NT2/D1 (cell line): ENCODE results near the gene METTL26.

Experiments
- DNase-seq: peaks from one replicate; pipeline ENCODE4 v3.0.0-alpha.2; 2011; ENCODE audit warnings: low read depth, low spot score
- H3K27me3 ChIP-seq: 2 replicates; pipeline ENCODE4 v1.6.0; 2011; ENCODE audit warnings: mild to moderate bottlenecking; ENCODE audit not compliant: insufficient read length, insufficient read depth
- H3K36me3 ChIP-seq: 2 replicates; pipeline ENCODE4 v1.6.1; 2011; ENCODE audit warnings: mild to moderate bottlenecking, low read length, mixed read lengths; ENCODE audit not compliant: insufficient read depth, insufficient read length
- H3K4me1 ChIP-seq: 2 replicates; pipeline ENCODE4 v1.5.1; 2011; ENCODE audit not compliant: insufficient read depth, insufficient read length
- H3K4me3 ChIP-seq: 2 replicates; pipeline ENCODE4 v1.5.1; 2011; ENCODE audit warnings: low read depth; ENCODE audit not compliant: insufficient read length
- H3K9ac ChIP-seq: 2 replicates; pipeline ENCODE4 v1.6.0; 2011; ENCODE audit warnings: low read depth; ENCODE audit not compliant: insufficient read length
- H3K9me3 ChIP-seq: 2 replicates; pipeline ENCODE4 v1.5.1; 2011; ENCODE audit warnings: mild to moderate bottlenecking, low read length; ENCODE audit not compliant: insufficient read depth
- SUZ12 ChIP-seq: IDR thresholded peaks from 2 replicates; pipeline ENCODE4 v1.6.1; 2011; ENCODE audit not compliant: insufficient read length, insufficient read depth; ENCODE audit errors: extremely low read depth
- YY1 ChIP-seq: IDR thresholded peaks from 2 replicates; pipeline ENCODE4 v1.6.1; 2011; ENCODE audit not compliant: insufficient read length, insufficient read depth
- ZNF274 ChIP-seq: IDR thresholded peaks from 2 replicates; pipeline ENCODE4 v1.6.1; 2011; ENCODE audit warnings: mild to moderate bottlenecking, low read depth, low read length

Gene METTL26

GRCh38 chr16:681746-682427 is 45.8 kb upstream of the METTL26 start:
- peaks cover 27% of the 10 kb centered on the region for H3K4me1 ChIP-seq
- H3K27me3 ChIP-seq, result no peaks in the 10 kb centered on the region
- TF ChIP-seq ZNF274 (no peak), YY1 (no peak), SUZ12 (no peak)
- peak overlapping the region; percentile 98 for H3K9ac ChIP-seq
- H3K36me3 ChIP-seq, result peaks cover 52% of the 10 kb centered on the region
- peak overlapping the region; percentile 93 for H3K4me3 ChIP-seq
- H3K9me3 ChIP-seq, result no peaks in the 10 kb centered on the region
- DNase-seq, result no peak

DNA sequence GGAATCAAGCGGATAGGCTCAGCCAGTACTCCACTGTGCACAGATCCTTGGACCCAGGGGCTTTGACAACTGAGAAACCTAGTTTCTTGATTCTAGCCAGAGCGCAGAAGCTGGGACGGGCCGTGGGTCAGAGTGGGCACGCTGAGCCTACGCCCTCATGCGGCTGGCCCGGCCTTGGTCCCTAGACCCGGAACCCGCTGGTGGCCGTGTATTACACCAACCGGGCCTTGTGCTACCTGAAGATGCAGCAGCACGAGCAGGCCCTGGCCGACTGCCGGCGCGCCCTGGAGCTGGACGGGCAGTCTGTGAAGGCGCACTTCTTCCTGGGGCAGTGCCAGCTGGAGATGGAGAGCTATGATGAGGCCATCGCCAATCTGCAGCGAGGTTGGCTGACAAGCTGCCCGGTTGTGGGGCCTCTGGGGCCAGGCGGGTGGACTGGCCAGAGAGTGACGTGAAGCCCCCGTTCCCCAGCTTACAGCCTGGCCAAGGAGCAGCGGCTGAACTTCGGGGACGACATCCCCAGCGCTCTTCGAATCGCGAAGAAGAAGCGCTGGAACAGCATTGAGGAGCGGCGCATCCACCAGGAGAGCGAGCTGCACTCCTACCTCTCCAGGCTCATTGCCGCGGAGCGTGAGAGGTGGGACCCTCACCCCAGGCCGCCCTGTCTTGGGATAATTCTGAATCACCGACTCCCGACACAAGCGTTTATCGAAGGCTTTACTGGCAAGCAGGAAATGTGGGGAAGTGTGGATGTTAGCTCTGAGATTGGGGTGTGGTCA is 45.1 kb upstream of the METTL26 start:
- Histone ChIP-seq H3K36me3 (peaks cover 44% of the 10 kb centered on the region), H3K4me1 (peaks cover 23% of the 10 kb centered on the region), H3K4me3 (peak overlapping the region; percentile 93), H3K9ac (peak overlapping the region; percentile 98), H3K27me3 (peaks cover 6% of the 10 kb centered on the region), H3K9me3 (no peaks in the 10 kb centered on the region)
- DNase-seq, result no peak
- no peak for TF ChIP-seq YY1
- no peak for TF ChIP-seq ZNF274
- TF ChIP-seq SUZ12, result no peak

DNA sequence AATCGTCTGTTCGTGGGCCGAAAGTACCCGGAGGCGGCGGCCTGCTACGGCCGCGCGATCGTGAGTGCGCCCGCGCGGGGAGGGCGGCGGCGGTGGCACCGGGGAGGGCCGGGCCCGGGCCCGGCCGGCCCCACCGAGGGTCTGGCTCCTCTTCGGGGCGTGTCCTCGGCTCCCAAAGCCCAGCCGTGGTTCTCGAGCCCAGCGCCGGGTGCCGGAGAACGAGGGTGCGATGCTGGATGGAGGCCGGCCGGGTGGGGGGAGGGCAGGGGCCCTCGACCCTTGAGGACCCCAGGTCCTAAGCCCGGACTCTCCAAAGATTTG is 44.5 kb upstream of the METTL26 start:
- H3K4me1 ChIP-seq, result peaks cover 27% of the 10 kb centered on the region
- no peaks in the 10 kb centered on the region for H3K9me3 ChIP-seq
- peaks cover 38% of the 10 kb centered on the region for H3K36me3 ChIP-seq
- H3K4me3 ChIP-seq, result peak overlapping the region; percentile 93
- DNase-seq, result no peak
- peak overlapping the region; percentile 98 for H3K9ac ChIP-seq
- TF ChIP-seq YY1, result no peak
- TF ChIP-seq SUZ12, result no peak
- no peak for TF ChIP-seq ZNF274
- H3K27me3 ChIP-seq, result peaks cover 11% of the 10 kb centered on the region

GRCh38 chr16:679814-680624 is 43.9 kb upstream of the METTL26 start, which contains the start of gene STUB1:
TSS of gene STUB1 (plus strand) at chr16:680410. CDS start at chr16:680526, 116 bp downstream.
- peak within 1 kb of the TSS; percentile 98 for H3K9ac ChIP-seq
- peaks cover 33% of the 10 kb centered on the region for H3K36me3 ChIP-seq
- no peak for TF ChIP-seq SUZ12
- TF ChIP-seq YY1, result no peak
- no peak for TF ChIP-seq ZNF274
- peaks cover 11% of the 10 kb centered on the region for H3K27me3 ChIP-seq
- peak; percentile 78 for DNase-seq
- peak within 1 kb of the TSS; percentile 93 for H3K4me3 ChIP-seq
- no peaks in the 10 kb centered on the region for H3K9me3 ChIP-seq
- H3K4me1 ChIP-seq, result peaks cover 33% of the 10 kb centered on the region

DNA sequence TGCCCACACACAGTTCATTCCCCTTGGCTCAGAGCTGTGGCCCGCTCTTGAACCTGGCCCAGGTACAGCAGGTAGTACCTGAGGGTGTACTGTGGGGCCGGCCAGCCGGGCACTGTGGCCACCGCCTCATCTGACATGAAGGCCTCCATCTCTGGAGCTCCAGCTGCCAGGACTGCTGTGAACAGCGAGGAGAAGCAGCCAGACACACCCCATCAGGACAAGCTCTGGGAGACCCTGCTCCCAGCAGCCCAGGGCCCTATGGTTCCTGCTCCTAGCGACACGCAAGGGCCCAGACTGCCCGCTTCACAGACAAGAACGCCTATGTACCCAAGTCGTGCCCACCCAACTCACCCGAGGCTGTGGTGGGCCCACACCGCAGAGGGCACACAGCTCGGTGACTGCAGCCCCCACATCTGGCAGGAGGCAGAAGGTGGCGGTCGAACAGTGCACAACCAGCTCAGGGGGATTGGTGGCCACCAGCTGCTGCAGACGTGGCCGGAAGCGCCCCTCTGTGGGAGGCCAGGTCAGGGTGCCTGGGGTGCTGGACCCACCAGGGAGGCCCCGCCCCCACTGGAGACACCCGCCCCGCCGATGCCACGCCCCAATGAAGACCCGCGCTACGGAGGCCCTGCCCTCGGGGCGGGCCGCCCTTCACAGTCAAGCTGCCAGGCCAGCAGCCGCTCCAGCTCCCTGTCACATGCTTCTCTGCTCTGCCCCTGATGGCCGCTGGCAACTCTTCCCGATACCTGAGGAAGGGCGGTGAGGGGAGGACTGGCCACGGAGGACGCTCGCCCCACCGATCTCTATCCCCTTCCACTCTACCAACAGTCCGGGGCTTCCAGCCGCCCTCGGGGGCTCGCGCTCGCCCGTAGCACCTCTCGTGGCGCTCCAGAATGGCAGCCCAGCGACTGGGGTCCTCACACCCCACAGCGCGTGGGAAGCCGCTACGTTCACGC is 43.0 kb upstream of the METTL26 start:
- no peaks in the 10 kb centered on the region for H3K9me3 ChIP-seq
- peaks cover 40% of the 10 kb centered on the region for H3K4me1 ChIP-seq
- DNase-seq, result no peak
- H3K4me3 ChIP-seq, result peak overlapping the region; percentile 55
- TF ChIP-seq ZNF274 (no peak), YY1 (no peak), SUZ12 (no peak)
- peaks cover 11% of the 10 kb centered on the region for H3K27me3 ChIP-seq
- peaks cover 34% of the 10 kb centered on the region for H3K36me3 ChIP-seq
- peak overlapping the region; percentile 90 for H3K9ac ChIP-seq

- H3K9me3 ChIP-seq, result no peaks in the 10 kb centered on the region
- DNase-seq, result no peak
- H3K27me3 ChIP-seq, result peaks cover 11% of the 10 kb centered on the region
- H3K9ac ChIP-seq, result peak overlapping the region; percentile 63
- H3K4me3 ChIP-seq, result no peak overlapping the region
- peaks cover 39% of the 10 kb centered on the region for H3K4me1 ChIP-seq
- no peak for TF ChIP-seq ZNF274
- no peak for TF ChIP-seq SUZ12
- no peak for TF ChIP-seq YY1
- peaks cover 41% of the 10 kb centered on the region for H3K36me3 ChIP-seq
Observed at GRCh38 chr16:678209-678857, 42.2 kb upstream of the METTL26 start.
